A549 (cell line): Measurements from ENCODE around the gene TMEM174.

ENCODE experiments used
- CTCF ChIP-seq: fragments of >200 bp; sonication (Bioruptor Twin); formaldehyde crosslinking; IDR thresholded peaks from 3 replicates; pipeline ENCODE4 v1.5.1; 2016
- REST ChIP-seq: fragments of 200-600 bp; sonication (generic); IDR thresholded peaks from 2 replicates; pipeline ENCODE4 v1.6.1; 2016; ENCODE audit warnings: antibody characterized with exemption, mild to moderate bottlenecking, moderate library complexity
- TP53 ChIP-seq: fragments of 250-450 bp; sonication (Bioruptor Pico); IDR thresholded peaks from 2 replicates; pipeline ENCODE4 v1.5.0; 2021; ENCODE audit warnings: mild to moderate bottlenecking, moderate library complexity

- TF ChIP-seq TP53 (CRISPR knock-in tag): no peak
- no peak for TF ChIP-seq CTCF
- TF ChIP-seq REST: no peak
These were observed 15.3 kb upstream of the TMEM174 start for GRCh38 chr5:73157414-73158303.
